OCI-LY1 (cell line): ENCODE data around the gene ATP8B3.

Experiments used
- CTCF ChIP-seq: fragments of 200-600 bp; sonication (generic), shearing (Covaris generic); IDR thresholded peaks from 2 replicates; pipeline ENCODE4 v1.5.1; 2017; ENCODE audit warnings: mild to moderate bottlenecking, antibody characterized with exemption, low read length, moderate library complexity, mixed read lengths
- EZH2 ChIP-seq: fragments of 200-600 bp; sonication (generic), shearing (Covaris generic); IDR thresholded peaks from 2 replicates; pipeline ENCODE4 v1.8.0; 2017; ENCODE audit warnings: borderline replicate concordance, mixed run types, mild to moderate bottlenecking, antibody characterized with exemption, low read length, moderate library complexity, mixed read lengths

- TF ChIP-seq CTCF, result peak; percentile 96
- TF ChIP-seq EZH2, result no peak
Measured at GRCh38 chr19:1812426-1813191, 533 bp upstream of the ATP8B3 start.
